ENCODE results near the gene KBTBD12.

Gene KBTBD12

DNA sequence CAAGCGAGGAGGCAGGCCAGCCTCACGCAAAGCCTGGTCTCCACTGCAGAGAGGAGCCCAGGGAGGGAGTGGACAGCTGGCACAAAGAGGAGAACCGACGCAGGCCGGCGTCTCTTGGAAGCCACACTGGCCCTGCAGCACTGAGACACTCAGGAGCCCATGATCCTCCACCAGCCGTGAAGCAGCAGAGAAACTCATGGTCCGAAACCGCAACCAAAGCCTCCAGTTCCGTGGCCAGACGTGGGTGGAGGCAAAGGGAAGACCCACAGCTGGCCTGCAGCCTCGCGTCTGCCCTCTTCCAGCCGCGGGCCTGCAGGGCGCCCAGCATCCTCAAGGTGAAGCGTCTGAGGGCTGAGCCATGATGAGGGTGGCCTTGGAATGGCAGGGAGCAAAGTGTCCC, 75.0 kb downstream of the KBTBD12 start:
- DNase-seq (no peak), ATAC-seq (replicated peaks) (no peak)
- no peak overlapping the region for H3K27ac Mint-ChIP-seq
- H3K36me3 Mint-ChIP-seq, result no peaks in the 10 kb centered on the region
- no peaks in the 10 kb centered on the region for H3K4me1 Mint-ChIP-seq
- H3K9me3 Mint-ChIP-seq, result peaks cover 0 to 3% of the 10 kb centered on the region in 2 donors
- no peak overlapping the region for H3K4me3 Mint-ChIP-seq
- no peaks in the 10 kb centered on the region for H3K27me3 Mint-ChIP-seq

DNA sequence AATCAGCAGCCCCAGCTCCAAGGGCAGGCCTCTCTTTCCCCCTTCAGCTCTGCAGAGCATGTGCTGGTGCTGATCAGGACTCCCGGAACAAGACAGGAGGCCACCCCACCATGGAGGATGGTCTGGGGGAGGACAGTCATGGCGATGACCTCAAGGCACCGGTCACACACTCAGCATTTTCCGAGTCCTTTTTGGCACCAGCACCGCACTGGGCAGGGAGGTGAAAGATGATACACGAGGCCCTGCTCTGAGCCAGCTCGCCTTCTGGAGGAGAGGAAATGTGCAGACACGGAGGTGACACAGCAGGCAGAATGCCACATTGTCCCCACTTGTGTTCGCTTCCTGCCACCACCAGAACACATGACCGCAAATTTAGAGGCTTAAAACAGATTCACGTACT, 75.4 kb downstream of the KBTBD12 start:
- DNase-seq (no peak), ATAC-seq (replicated peaks) (no peak)
- no peaks in the 10 kb centered on the region for H3K27me3 Mint-ChIP-seq
- no peak overlapping the region for H3K4me3 Mint-ChIP-seq
- H3K36me3 Mint-ChIP-seq, result no peaks in the 10 kb centered on the region
- no peak overlapping the region for H3K27ac Mint-ChIP-seq
- peaks cover 0 to 3% of the 10 kb centered on the region in 2 donors for H3K9me3 Mint-ChIP-seq
- H3K4me1 Mint-ChIP-seq, result no peaks in the 10 kb centered on the region

DNA sequence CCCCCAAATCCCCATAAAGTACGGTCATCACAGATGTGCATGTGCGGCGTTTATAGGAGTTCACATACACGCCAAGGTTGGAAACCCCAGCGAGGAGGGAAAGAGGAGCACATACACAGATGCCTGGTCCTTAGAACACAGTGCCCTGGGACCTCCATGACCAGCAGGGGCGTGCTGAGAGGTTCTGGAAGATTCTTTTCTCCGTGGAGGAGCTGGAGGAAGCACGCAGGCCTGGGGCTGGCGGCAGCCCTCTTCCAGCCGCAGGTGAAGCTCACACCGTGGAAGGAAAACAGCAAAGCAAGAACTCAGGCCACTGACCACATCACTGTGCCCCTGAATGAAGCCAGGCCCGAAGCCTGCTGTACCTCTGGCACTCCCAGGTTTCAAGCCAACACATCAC, 76.2 kb downstream of the KBTBD12 start:
- H3K4me1 Mint-ChIP-seq, result no peaks in the 10 kb centered on the region

DNA sequence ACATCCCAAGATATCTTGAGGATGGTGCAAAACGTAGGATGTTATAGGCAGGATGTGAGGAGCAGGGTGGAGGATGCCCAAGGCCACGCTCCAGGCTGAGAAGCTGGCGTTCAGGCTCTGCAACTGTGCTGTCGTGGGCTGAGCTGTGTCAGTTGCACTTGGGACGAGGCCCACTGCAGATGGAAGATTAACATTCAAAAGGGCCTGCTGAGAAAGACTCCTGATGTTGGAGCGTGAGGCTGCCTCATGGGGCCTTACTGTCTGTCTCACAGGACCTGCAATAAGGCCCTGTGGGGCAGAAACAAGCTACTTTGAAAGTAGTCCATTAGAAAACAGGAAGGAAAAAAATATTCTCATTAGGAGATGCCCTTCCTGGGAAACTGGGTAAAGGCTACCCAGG, 76.6 kb downstream of the KBTBD12 start:
- ATAC-seq (replicated peaks), result no peak
- H3K27ac Mint-ChIP-seq, result no peak overlapping the region
- H3K36me3 Mint-ChIP-seq, result no peaks in the 10 kb centered on the region
- no peaks in the 10 kb centered on the region for H3K4me1 Mint-ChIP-seq
- no peak overlapping the region for H3K4me3 Mint-ChIP-seq
- DNase-seq, result no peak
- H3K9me3 Mint-ChIP-seq, result peaks cover 0 to 3% of the 10 kb centered on the region in 2 donors
- H3K27me3 Mint-ChIP-seq, result no peaks in the 10 kb centered on the region

More for the DNA sequence above, 76.2 kb downstream of the KBTBD12 start:
- Mint-ChIP-seq H3K36me3 (no peaks in the 10 kb centered on the region), H3K4me3 (no peak overlapping the region), H3K27ac (no peak overlapping the region), H3K27me3 (no peaks in the 10 kb centered on the region), H3K9me3 (peaks cover 0 to 3% of the 10 kb centered on the region in 2 donors)
- DNase-seq (no peak), ATAC-seq (replicated peaks) (no peak)

DNA sequence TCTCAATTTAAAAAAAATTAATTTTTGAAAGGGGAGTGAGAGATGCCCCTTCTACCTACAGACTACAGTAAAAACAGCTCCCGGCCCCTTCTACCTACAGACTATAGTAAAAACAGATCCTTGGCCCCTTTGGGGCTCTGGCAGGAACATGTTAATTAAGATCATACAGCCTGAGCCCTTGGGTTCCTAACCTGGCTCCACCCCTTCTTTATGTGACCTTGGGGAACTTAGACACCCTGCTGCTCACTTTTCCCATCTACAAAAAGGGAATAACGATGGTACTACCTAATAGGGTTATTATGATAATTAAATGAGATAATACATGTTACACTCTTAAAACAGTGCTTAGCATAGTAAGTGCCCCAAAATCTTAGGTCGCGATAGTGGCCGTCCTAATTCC, 77.1 kb downstream of the KBTBD12 start:
- H3K4me3 Mint-ChIP-seq, result no peak overlapping the region
- H3K27ac Mint-ChIP-seq, result no peak overlapping the region
- H3K36me3 Mint-ChIP-seq, result no peaks in the 10 kb centered on the region
- H3K4me1 Mint-ChIP-seq, result no peaks in the 10 kb centered on the region
- ATAC-seq (replicated peaks), result no peak
- peaks cover 0 to 3% of the 10 kb centered on the region in 2 donors for H3K9me3 Mint-ChIP-seq
- H3K27me3 Mint-ChIP-seq, result no peaks in the 10 kb centered on the region
- no peak for DNase-seq

DNA sequence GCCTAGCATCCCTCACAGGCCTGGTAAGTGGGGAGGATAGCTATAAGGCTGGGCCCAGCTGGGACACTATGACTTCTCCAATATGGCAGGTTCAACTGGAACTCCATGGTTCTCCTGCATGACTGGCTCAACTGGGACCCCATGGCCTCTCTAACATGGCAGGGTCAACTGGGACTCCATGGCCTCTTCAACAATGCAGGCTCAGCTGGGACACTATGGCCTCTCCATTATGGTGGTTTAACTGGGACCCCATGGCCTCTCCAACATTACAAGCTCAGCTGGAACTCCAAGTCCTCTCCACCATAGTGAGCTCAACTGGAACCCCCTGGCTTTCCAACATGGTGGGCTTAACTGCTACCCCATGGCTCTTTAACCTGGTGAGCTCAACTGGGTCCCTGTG, 79.0 kb downstream of the KBTBD12 start:
- H3K27ac Mint-ChIP-seq, result no peak overlapping the region
- H3K27me3 Mint-ChIP-seq, result no peaks in the 10 kb centered on the region
- DNase-seq, result no peak
- H3K4me1 Mint-ChIP-seq, result no peaks in the 10 kb centered on the region
- peaks cover 0 to 3% of the 10 kb centered on the region in 2 donors for H3K9me3 Mint-ChIP-seq
- H3K4me3 Mint-ChIP-seq, result no peak overlapping the region
- no peak for ATAC-seq (replicated peaks)
- no peaks in the 10 kb centered on the region for H3K36me3 Mint-ChIP-seq

DNA sequence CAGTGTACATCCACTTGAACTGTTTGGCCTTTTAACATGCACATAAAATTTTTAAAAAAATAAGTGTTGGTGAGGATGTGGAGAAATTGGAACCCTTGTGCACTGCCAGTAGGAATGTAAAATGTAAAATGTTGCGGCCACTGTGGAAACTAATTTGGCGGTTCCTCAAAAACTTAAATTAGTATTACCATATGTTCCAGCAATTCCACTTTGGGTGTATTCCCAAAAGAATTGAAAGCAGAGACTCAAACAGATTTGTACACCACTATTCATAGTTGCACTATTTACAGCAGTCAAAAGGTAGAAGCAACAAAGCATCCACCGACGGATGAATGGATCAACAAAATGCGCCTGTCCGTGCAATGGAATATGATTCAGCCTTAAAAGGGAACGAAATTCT, 82.0 kb downstream of the KBTBD12 start:
- no peak for ATAC-seq (replicated peaks)
- Mint-ChIP-seq H3K9me3 (peaks cover 0 to 3% of the 10 kb centered on the region in 2 donors), H3K4me3 (no peak overlapping the region)

DNA sequence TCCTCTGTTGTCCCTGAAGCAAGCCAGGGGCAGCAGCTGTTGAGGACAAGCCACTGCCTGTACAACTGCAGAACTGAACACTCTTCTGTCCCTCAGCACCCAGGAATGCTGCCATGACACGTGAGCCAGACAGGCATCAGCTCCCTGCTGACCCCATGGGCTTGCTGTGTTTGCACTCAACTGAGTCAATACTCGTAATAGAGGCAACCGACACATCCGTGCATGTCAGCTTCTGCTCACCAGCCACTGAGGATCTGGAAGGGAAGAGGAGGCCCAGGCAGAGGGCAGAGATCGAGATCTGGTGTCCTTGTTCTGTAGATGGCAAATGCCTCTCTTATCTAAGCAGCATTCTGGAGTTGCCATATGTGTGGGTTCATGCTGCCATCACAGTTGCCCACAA, 82.9 kb downstream of the KBTBD12 start:
- Mint-ChIP-seq H3K27ac (no peak overlapping the region), H3K4me1 (no peaks in the 10 kb centered on the region), H3K36me3 (no peaks in the 10 kb centered on the region), H3K4me3 (no peak overlapping the region), H3K9me3 (peaks cover 0 to 3% of the 10 kb centered on the region in 2 donors), H3K27me3 (peaks cover 18 to 19% of the 10 kb centered on the region in 2 donors)
- ATAC-seq (replicated peaks), result no peak
- DNase-seq, result no peak

More for the DNA sequence above, 82.0 kb downstream of the KBTBD12 start:
- H3K4me1 Mint-ChIP-seq, result no peaks in the 10 kb centered on the region
- no peak for DNase-seq
- H3K36me3 Mint-ChIP-seq, result no peaks in the 10 kb centered on the region
- H3K27ac Mint-ChIP-seq, result no peak overlapping the region
- peaks cover 16% of the 10 kb centered on the region in 2 donors for H3K27me3 Mint-ChIP-seq

DNA sequence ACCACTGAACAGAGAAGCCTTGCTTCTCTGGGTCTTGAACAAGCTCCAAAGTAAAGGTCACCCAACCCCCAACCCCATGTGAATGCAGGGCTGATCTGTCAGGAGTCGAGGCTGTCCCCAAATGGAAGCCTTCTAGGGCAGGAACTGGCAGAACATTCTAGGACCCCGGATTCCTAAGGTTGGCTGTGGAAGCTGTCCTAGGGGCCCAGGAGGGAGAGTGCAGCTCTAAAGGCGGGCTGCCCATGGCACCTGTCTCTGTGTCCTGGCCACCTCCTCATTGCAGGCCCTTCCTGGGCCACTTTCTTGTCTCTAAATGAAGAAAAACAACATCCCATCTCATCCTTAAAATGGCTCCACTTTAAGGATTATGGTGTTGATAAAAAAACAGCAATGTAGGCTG, 83.6 kb downstream of the KBTBD12 start:
- ATAC-seq (replicated peaks) (no peak), DNase-seq (no peak)
- peaks cover 0 to 3% of the 10 kb centered on the region in 2 donors for H3K9me3 Mint-ChIP-seq
- peaks cover 18 to 19% of the 10 kb centered on the region in 2 donors for H3K27me3 Mint-ChIP-seq
- no peaks in the 10 kb centered on the region for H3K4me1 Mint-ChIP-seq
- H3K27ac Mint-ChIP-seq, result no peak overlapping the region
- H3K4me3 Mint-ChIP-seq, result no peak overlapping the region
- H3K36me3 Mint-ChIP-seq, result no peaks in the 10 kb centered on the region

DNA sequence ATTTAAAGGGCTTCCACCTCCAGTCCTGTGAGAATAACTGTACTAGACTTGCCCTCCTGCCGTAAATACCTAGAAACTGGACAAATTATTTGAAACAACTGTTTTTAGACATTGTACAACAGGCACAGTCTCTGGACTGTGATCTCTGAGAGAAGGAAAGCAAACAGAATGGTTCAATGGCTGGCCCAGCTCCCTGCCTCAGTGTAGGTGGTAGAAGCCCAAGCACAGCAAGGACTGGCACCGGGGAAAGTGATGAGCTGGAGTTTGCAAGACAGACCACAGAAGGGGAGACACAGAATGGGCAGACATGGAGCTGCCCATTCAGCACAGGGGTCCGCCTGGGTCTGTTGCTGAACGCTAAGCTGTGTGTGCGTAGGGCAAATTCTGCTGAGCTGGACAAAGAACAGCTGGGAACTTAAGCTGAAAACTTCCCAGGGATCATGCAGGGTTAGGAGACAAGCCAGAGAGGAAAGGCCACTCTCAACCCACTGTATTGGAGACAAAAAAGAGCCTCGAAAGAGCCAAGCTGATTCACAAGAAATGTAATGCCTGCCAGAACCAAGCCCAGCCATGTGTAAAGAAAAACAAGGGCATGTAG, 84.6 kb downstream of the KBTBD12 start:
- no peaks in the 10 kb centered on the region for H3K36me3 Mint-ChIP-seq
- peaks cover 19 to 23% of the 10 kb centered on the region in 2 donors for H3K27me3 Mint-ChIP-seq
- DNase-seq (no peak), ATAC-seq (replicated peaks) (no peak)
- peak overlapping the region; percentile 57 for H3K27ac Mint-ChIP-seq
- no peak overlapping the region for H3K4me3 Mint-ChIP-seq
- peaks cover 0 to under 1% of the 10 kb centered on the region in 2 donors for H3K9me3 Mint-ChIP-seq
- no peaks in the 10 kb centered on the region for H3K4me1 Mint-ChIP-seq

DNA sequence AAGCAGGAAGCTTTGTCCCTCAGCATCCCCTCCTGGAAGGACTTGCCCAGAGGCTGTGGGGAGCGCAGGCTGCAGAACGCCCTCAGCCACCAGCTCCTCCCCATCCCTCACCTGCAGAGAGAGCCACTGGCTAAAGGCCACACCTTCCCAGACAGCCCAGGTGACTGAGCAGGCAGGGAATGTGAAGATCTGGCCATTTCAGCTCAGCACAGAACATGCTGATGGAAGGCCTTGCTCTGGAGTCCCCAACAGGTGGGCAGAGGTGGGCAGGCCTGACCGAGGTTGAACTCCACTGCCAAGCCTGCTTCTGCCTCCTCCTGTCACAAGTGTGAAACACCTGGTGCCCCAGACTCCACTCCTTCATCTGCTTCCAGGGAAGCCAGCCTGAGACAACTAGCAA, 86.5 kb downstream of the KBTBD12 start:
- Mint-ChIP-seq H3K36me3 (no peaks in the 10 kb centered on the region), H3K9me3 (no peaks in the 10 kb centered on the region), H3K4me3 (no peak overlapping the region), H3K27ac (no peak overlapping the region), H3K27me3 (peaks cover 32 to 35% of the 10 kb centered on the region in 2 donors), H3K4me1 (no peaks in the 10 kb centered on the region)
- ATAC-seq (replicated peaks), result no peak
- no peak for DNase-seq

DNA sequence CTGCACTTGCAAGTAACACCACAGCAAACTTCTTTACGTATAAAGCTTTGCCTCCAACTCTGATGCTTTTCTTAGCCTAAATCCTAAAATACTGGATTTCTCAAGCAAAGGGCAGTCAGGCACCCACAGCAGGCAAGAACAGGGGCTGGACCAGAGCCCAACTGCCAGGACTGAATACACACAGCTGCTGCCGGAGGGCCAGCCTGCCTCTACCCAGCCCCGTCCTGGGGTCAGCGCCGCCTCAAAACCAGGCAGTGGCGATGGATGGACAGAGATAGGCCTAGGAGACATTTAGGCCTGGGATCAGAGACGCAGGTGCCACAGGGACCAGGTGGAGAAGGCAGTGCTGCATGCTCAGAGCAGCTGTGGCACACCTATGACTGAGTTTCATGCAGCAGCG, 89.6 kb downstream of the KBTBD12 start:
- ATAC-seq (replicated peaks) (no peak), DNase-seq (no peak)
- no peaks in the 10 kb centered on the region for H3K36me3 Mint-ChIP-seq
- H3K9me3 Mint-ChIP-seq, result no peaks in the 10 kb centered on the region
- H3K27me3 Mint-ChIP-seq, result peaks cover 33 to 38% of the 10 kb centered on the region in 2 donors
- no peak overlapping the region for H3K4me3 Mint-ChIP-seq
- no peaks in the 10 kb centered on the region for H3K4me1 Mint-ChIP-seq
- no peak overlapping the region for H3K27ac Mint-ChIP-seq

DNA sequence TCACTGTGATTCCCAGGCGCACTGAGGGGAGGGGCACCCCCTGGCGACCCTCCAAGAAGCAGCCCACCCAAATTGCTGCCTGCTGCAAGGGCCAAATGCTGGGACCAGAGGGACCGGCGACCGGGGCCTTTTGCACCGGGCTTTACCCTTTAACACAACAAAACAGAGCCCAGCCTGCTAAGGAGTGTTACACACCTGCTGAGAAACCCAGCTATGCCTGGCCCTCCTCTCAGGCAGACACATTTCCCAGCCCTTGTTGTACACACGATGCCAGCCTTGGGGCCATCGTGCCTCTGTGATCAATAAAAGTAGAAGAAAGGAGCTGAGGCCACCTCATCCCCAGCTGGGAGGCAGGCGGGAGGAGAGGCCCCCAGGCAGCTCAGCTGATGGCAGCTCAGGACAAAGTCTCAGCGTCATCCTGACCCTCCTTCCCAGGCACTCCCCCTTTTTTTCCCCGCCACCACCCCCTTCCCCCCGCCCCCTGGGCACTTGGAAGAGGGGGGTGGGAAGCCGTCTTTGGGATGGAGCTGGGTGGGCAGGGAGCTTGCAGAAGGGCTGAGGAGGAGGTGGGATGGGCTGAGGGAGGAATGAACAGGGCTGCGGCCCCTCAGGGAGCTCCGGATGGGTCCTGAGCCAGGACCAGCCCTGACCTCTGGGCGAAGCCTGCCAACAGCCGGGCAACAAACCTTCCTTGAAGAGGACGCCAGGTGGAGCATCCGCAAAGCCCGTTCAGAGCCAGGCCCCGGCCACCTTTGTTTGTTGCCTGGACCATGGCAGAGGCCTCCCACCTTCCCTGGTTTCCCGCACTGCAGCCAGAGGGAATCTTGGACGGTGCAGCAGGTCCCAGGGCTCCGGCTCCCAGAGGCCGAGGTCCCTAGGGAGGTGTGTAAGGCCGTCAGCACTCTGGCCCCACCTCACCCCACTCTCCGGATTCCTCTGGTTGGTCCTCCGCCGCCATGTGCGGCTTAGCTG, 91.3 kb downstream of the KBTBD12 start:
- Mint-ChIP-seq H3K27ac (no peak overlapping the region), H3K36me3 (no peaks in the 10 kb centered on the region), H3K4me1 (peaks cover 0 to 3% of the 10 kb centered on the region in 2 donors), H3K4me3 (no peak overlapping the region), H3K27me3 (peaks cover 33 to 43% of the 10 kb centered on the region in 2 donors), H3K9me3 (no peaks in the 10 kb centered on the region)
- DNase-seq, result no peak
- ATAC-seq (replicated peaks), result no peak

DNA sequence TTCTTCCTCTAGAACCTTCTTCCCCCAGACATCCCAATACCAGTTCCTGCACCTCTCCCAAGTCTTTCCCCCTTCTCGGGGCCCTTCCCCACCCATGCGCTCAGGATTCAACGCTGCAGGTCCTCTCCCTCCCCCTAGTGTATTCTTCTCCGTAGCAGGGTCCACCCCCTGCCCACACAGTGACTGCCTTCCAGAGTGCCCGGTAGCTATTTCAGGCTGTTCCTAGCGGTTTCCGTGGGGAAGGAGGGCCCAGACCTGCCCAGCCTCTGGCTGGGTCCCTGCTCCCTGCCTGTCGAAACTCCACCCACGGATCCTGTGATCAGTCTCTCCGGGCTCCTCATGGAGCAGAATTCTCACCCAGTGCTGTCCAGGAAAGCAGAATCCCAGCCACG, 92.0 kb downstream of the KBTBD12 start:
- H3K9me3 Mint-ChIP-seq, result no peaks in the 10 kb centered on the region
- no peaks in the 10 kb centered on the region for H3K36me3 Mint-ChIP-seq
- no peak overlapping the region for H3K27ac Mint-ChIP-seq
- DNase-seq (no peak), ATAC-seq (replicated peaks) (no peak)
- peaks cover 2 to 6% of the 10 kb centered on the region in 2 donors for H3K4me1 Mint-ChIP-seq
- H3K27me3 Mint-ChIP-seq, result peaks cover 33 to 45% of the 10 kb centered on the region in 2 donors
- H3K4me3 Mint-ChIP-seq, result no peak overlapping the region
